HG03039 (cell line): Measurements from ENCODE around the gene MIOX.

Experiments used
- ATAC-seq: cut with Tn5 transposase; IDR thresholded peaks from one replicate; pipeline ENCODE4 v1.9.1; 2021; ENCODE audit warnings: mild to moderate bottlenecking, moderate library complexity; ENCODE audit not compliant: unreplicated experiment

MIOX gene

DNA sequence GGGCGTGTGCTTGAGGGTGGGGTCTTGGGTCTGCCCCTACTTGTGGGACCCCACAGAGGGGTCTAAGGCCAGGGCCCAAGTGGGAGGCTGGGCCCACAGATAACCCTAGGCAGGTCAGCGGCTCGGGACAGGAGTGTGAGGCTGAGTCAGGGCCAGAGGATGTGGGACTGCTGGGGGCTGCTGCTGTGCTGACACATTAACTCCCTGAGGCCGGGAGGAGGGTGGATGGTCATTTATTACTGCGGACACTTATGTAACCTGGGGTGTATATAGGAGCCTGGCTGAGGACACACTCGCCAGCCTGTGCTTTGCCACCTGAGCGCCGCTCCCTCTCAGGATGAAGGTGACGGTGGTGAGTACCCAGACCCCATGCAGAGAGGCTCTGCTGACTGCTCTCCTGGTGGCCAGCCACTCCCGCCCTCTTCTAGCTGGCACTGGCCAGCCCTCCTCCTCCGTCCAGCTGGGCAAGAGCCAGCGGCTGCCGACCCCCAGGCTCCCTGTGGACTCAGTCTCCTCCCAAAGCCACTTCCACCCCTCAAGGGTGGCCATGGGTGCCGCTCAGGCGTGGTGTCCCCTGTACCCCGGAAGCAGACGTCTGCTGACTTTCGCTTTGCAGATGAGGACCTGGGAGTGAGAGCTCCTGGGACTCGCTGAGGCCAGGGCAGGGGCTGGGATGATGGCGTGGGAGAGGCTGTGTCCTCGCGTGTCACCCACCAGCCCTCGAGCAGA, at the start of gene MIOX:
Gene MIOX, plus strand, starts transcription at position 299 of the 729 bp plus-strand sequence. Its CDS starts 39 bp downstream, at position 338.
- no peak for ATAC-seq

DNA sequence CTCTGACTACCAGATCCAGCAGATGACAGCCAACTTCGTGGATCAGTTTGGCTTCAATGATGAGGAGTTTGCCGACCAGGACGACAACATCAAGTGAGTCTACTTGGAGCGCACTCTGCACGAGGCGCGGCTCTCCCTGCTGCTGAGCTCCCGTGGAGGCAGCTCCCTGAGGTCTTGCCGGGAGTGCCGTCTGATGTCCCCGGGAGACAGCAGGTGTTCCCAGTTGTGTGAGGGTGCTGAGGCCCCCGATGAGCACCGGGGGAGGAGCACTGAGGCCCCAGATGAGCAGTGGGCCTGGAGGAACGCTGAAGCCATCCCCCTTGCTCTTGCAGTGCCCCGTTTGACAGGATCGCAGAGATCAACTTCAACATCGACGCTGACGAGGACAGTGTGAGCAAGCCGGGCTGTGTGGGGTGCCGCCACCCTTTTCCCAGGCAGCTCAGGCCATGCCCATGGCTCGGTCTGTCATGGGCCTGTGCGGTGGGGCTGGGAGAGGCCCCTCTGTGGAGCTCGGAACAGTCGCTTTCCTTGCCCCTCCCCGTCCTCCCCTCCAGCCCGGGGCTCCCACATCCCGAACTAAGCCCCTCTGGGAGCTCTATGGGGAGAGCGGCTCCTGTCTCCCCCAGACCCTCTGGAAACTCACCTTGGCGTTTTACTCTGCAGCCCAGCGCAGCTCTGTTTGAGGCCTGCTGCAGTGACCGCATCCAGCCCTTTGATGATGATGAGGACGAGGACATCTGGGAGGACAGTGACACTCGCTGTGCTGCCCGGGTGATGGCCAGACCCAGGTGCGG, 49.0 kb upstream of the MIOX start:
- ATAC-seq, result no peak

DNA sequence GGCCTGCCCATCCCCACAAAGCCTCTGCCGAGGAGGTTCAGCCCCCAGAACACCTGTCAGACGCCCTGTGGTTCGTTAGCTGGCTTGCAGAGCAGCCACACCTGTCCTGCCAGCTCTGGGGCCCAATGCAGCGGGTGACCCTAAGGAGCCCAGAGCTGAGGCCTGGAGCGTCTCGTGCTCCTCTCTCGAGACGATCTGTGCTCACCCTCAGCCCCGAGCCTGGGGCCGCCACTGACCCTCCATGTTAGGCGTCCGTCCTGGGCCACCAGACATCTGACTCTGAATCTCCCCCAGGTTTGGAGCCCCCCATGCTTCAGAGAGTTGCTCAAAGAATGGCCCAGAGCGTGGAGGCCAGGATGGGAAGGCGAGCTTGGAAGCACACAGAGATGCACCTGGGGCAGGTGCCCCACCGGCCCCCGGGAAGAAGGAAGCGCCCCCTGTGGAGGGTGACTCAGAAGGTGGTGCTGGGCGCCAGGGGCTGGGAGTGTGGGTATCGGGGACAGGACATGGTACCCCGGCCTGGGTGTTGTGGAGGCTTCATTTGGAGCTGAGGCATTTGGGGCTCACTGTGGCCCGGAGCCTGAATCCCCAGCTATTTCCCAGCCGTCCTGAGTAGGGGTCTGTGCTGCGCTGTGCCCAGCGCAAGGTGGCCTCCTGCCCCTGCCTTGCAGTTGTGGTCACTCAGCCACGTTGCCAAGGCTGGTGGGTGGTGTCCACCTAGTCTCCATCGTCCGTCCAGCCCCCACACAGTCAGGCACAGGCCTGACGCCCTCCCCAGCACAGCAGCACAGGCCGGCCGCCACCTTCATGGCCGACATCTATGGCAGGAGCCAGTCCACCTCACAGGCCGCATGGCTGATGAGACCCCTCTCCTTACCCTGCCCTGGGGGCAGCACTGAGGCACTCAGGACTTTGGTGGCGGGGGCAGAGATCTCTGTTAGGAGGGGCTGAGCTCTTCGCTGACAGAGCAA, 48.1 kb upstream of the MIOX start:
- ATAC-seq, result no peak

DNA sequence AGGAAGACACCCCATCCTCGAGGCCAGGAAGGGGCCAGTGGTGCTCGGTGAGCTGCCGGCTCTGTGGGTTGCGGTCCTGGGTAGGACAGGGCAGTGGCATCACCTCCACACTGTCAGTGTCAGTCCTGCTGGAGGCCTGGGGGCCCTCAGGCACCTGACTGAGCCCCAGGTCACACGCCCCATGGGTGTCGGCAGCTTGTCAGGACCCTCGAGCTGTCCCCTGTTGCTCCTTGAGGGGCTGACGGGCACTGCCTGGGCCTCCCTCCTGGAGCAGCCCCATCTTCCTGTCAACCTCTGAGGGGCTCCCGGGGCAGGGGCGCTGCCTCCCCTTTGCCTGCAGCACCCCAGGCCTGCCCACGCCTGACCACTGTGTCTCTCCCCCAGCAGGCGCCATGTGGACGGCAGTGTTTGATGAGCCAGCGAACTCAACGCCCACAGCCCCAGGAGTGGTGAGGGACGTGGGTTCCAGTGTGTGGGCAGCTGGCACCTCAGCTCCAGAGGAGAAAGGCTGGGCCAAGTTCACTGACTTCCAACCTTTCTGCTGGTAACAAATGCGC, 47.3 kb upstream of the MIOX start:
- ATAC-seq, result no peak

DNA sequence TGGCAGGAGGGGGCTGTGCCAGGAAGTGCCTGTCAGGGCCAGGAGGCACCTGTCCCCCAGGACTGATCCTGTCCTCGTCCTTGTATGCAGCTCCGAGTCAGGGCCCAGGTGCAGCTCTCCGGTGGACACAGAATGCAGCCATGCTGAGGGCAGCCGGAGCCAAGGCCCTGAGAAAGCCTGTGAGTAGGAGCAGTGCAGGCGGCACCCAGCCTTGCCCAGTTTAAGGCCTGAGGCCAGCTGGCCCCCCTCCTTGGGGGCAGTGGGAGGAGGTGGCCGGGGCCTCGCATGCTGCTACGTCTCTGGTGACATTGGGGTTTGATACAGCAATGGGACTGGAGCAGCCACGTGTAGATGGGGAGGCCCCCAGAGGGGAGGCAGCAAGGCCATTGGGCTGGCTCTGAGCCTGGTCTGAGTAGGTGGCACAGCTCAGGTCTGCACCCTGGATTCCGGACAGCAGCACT, 46.8 kb upstream of the MIOX start:
- ATAC-seq, result no peak

DNA sequence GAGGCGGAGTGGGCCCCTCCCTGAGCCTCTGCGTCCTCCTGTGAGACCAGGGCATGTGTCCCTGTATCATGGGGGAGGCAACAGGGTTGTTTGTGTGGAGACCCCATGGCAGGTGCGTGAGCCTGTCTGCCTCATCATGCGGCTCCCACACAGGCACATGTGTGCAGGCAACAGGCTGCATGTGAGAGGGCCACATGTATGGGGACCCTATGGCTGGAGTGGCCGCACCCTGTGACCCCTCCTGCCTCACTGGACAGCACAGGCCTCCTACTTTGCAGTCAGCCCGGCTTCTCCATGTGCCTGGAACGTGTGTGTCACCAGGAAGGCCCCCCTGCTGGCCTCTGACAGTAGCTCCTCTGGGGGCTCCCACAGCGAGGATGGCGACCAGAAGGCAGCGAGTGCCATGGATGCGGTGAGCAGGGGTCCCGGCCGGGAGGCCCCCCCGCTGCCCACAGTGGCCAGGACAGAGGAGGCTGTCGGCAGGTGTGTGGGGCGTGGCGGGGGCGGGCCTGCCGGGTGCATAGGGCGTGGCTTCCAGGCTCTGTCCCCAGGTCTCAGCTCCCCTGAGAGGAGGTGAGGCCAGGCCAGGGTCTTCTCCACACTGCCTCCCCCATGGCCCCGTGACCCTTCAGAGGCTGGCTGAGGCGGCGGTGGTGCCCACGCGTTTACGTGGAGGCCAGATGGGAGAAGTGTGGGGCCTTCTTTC, 46.0 kb upstream of the MIOX start:
- no peak for ATAC-seq

DNA sequence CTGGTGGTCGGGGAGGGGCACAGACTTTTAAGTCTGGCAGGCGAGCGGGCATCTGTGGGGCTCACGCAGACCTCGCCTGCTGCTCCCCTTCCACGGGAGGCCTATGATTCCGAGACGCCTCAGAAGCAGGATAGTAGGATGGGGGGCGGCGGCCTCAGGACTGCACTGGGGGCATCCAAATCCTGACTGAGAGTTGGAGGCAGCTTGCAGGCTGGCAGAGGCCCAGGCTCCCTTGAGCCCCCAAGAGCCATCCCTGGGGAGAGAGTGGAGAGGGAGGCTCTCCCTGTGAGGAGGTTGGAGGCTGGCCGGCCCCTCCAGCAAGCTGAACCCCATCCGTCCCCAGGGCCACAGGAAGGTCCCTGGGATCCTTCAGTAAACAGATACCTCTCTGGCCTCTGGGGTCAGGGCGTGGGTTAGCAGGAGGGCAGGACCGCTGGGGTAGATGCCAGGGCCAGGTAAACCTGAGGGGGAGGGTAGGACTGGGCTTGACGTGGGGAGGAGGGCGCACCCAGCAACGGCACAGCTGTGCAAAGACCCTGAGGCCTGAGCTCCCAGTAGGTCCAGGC, 45.1 kb upstream of the MIOX start:
- ATAC-seq, result no peak

DNA sequence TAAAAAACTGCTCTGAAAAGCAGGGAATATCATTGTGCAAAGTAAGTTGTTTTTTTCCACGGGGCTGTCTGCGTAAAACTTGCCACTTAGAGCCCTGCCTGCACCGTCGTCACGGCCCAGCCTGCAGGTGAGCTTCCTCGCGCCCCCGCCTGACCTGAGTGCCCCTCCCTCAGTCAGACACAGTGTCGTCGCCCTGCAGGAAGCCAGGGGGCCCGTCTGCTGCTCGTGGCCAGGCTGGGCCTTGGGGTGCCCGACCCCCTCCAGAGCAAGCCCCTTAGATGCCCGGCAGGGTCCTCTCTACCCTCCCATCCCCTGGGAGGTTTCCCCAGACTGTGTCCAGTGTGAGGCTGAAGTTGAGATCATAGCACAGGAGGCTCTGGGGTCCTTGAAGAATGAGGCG, 43.5 kb upstream of the MIOX start:
- ATAC-seq, result no peak

DNA sequence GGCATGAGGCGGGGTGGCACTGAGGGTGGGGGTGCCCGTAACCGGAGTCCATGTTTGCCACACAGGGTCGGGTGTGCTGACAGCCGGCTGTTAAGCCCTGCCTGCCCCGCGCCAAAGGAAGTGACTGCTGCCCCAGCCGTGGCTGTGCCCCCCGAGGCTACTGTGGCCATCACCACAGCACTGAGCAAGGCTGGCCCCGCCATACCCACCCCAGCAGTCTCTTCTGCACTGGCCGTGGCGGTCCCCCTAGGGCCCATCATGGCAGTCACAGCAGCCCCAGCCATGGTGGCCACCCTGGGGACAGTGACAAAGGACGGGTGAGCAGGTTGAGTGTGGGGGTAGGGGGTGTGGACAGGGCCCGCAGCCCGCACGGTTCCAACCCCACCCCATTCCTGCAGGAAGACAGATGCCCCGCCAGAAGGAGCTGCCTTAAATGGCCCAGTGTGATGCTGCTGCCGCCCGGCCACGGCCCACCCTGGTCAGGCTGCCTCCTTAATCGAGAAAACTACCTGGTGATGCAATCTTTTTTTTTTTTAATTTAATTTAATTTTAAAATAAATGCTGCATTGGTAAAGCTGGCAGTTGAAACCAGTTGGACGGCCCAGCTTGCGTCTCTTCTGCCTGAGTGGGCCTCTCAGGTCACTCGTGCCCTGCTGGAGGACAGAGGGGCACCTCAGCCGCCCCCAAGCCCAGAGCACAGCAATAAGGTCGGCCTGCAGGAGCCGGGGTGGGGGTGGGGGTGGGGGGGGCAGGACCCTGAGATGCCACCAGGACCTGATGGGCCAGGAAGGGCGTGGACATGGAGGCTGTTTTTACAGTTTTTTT, 42.6 kb upstream of the MIOX start:
- ATAC-seq, result no peak

DNA sequence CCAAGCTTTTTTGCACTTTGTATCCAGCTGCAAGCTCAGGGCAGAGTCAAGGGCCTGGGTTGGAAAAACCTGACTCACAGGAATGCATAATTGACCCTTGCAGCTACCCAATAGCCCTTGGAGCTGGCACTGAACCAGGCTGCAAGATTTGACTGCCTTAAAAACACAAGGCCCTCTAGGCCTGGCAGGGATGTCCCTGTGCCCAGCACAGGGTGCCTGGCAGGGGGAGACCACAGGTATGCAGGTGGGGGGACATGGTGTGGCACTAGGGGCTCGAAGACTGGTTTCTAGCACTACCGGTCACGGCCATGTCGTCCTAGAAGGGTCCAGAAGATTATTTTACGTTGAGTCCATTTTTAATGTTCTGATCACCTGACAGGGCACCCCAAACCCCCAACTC, 42.0 kb upstream of the MIOX start:
- ATAC-seq, result no peak

DNA sequence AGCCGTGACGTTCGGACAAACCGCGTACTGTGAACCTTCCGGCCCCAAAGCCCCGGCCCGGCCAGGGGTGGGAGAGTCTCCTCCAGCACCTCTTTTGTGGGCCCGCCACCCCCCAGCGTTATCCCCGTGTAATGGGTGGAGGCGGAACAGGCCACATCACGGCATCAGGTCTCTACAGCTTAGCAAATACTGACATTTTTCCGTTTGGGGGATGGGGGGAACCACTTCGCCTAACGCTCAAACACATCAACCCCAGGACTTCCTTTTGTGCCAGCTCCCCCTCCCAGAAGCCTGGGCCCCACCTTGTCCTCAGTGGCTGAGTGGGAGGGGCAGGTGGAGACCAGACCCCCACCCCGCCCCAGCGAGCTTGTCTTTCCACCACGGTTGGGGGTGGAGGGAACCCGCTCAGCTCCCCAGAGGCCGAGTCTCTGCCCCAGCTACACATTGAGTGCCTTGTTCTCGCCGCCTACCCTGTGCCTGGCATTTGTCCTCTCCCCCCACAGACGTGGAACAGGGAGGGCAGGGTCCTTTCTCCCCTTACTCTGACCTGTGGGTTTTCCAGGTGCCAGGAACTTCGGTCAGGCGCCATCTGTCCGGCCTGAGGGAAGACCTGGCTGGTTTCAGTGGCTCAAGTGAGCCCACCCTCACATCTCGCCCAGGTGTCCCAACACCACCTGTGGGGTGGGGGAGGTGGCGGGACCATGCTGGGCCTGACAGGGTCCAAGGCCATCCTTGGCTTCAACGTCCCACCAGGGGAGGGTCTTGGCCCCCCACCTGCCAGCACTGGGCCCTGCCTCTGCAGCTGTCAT, 41.4 kb upstream of the MIOX start:
- ATAC-seq, result no peak

DNA sequence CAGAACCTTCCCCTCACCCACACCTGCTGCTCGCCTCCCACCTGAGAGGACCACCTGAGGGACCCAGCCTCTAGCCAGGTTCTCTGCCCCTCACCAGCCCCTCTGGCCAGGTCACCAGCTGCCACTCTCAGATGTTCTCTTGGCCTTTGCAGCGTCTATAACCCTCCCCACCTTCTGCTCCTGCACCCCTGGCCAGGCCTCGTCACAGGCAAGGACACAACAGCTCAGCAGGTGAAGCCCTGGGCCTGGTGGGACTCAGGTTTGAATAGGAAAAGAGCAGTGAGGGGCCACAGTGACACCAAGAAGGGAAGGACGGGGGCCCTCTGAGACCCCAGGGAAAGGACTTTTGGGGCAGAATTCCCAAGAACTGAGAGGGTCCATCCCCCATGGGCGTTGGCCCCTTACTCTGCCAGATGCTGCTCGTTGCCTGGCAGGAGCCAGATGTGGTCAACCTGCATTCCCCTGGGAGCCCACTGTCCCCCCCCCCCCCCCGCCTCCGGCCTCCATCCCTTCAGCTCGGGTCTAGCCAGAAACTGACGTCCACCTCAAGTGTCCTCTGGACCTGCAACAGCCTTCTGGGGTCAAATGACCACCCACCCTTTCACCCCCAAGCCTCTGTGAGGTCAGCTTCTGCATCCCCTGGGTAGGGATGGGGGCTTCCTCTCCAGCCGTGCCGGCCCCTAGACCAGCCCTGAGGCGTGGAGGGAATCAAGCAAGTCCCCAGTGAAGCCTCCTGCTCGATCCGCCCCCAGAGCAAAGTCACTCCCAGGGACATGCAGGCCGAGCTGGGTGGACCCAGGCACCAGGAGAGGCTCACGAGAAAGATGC, 40.6 kb upstream of the MIOX start:
- ATAC-seq, result no peak

DNA sequence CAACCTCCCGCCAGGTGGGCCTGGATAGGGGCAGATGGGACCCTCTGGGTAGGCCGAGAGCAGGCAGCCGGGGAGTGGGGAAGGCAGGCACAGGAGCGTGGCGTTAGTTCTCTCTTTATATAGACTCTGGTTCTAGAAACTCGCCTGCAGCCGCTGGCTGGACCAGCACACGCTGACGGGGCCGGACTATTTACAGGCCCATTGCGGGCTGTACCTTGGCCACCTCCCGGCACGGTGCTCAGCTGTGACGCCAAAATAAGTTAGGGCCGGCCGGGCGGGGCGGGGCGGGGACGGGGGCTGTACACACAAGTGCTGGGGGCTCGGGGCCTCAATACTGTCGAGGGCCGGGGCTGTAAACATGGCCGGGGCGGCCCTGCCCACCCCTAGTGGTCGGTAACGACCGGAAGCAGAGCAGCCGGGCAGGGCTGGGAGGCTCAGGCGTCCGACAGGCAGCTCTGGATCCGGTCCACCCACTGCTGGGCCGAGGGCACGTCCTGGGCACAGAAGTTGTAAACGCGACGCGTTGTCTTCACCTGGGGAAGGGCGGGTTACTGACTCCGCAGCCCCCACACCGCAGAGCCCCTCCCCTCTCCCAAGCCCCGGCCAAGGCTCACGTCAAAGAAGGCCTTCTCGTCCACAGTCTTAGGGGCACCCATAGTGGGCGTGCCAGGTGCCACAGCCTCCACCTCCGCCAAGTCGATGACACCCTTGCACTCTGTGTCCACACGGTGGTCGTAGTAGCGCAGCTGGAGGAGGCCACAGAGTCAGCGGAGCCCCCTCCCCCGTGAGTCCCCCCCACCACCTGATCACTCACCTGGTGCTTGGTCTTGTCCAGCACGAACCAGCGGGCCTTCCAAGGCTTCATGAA, 39.7 kb upstream of the MIOX start:
- no peak for ATAC-seq

DNA sequence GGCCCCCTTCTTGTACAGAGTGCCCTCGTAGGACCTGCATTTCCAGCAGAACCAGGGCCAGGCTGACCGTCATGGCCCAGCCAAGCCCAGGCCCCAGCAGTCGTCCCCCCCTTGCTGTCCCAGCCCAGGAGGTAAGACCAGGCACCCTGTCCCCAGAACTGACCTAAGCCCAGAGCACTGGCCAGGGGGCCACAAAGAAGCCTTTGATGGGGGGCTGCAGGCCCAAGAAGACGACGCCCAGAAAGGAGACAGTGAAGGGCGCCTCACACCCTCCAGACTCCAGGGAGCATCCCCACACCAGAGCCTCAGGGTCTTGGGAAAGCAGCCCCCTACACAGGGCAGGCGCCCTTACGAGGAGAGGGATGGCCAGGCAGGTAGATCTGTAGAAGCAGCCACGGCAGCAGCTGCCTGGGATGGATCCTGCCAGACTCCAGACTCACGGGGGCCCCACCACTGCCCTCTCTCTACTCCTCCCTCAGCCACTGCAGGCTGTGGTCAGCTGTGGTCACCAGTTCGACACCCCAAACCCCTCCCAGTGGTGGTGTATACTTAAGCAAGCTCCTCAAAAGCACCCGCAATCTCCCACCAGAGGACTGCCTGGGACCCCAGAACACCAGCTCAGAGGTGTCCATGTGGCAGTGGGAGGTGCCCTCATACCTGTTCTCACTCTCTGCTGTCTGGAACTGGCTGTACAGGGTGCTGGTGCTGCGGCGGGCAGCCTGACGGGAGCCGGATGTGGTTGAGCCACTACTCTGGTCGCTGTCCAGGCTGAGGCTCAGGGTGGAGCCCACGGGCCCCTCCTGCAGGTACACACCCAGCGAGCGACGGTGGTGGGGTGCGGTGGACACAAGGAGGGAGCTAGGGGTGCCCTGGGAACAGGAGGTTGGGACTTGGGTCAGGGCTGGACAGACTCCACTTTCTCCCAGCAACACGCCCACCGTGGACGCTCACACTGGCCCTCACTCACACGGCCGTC, 38.8 kb upstream of the MIOX start:
- ATAC-seq, result no peak

DNA sequence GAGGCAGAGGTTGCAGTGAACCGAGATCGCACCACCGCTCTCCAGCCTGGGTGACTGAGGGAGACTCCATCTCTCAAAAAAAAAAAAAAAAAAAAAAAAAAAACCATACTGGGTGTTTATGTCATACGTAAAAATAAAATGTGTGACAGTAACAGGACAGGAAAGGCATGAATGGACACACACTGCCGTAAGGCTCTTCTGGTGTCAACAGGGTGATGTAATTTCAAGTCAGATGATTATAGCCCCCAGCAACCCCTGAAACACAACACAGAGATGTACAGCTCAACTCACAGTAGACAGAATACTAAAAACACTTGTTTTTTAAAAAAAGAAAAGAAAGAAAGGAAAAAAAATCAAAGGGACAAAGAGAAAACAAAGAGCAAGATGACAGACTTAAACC, 34.0 kb upstream of the MIOX start:
- no peak for ATAC-seq
